ENCODE measurements around the gene DMBX1.

DMBX1 gene

DNA sequence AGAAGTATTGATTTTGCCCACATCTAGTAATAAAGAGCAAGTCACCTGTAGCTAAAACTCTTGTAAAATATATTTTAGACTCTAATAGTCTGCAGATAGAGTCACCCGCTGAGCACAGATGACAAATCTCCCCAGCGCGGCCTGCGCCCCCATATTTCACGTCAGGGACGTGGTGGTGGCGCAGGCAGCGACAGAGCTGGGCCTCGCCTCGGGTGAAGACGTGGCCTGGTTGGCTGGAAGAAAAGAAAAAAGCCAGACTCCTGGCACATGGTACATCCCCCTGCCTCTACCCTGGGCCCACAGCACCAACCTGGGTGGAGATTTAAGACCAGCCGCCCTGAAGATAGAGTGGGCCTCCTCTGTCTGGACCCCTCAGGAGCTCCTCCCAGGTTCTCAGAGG lies 6.0 kb upstream of the DMBX1 start:
- DNase-seq (ENCODE audit: low read depth) = no peak

DNA sequence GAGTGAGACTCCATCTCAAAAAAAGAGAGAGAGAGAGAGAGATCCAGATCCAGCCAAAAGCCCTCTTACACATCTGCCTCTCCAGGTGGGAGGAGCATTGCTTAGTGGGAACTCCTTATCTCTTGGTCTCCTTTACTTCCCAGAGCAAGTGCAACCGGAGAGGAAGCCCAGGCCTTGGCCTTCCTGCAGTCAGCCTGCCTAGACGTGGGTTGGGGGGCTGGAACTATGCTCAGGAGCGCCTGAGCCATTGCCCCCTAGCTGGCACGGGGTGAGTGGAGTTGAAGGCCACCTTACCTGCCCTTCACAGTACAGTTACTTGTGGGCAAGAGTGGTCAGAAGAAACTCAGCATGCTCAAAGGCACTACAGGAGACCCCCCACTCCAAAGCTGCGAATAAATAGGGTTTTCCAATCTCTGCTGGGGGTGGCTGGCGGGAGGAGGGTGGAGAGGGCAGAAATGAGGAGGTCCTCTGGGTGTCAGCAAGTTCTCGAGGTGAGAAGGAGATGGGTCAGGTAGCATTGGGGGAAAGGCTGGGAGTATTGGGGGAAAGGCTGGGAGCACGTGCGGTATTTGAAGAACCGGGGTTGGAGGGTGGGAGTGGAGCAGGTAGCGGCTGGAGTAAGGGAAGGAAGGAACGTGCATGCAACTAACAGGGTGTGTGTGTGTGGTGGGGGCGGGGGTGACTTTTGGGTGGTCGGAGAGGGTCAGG lies 4.7 kb upstream of the DMBX1 start:
- no peak for DNase-seq (ENCODE audit: low read depth)

DNA sequence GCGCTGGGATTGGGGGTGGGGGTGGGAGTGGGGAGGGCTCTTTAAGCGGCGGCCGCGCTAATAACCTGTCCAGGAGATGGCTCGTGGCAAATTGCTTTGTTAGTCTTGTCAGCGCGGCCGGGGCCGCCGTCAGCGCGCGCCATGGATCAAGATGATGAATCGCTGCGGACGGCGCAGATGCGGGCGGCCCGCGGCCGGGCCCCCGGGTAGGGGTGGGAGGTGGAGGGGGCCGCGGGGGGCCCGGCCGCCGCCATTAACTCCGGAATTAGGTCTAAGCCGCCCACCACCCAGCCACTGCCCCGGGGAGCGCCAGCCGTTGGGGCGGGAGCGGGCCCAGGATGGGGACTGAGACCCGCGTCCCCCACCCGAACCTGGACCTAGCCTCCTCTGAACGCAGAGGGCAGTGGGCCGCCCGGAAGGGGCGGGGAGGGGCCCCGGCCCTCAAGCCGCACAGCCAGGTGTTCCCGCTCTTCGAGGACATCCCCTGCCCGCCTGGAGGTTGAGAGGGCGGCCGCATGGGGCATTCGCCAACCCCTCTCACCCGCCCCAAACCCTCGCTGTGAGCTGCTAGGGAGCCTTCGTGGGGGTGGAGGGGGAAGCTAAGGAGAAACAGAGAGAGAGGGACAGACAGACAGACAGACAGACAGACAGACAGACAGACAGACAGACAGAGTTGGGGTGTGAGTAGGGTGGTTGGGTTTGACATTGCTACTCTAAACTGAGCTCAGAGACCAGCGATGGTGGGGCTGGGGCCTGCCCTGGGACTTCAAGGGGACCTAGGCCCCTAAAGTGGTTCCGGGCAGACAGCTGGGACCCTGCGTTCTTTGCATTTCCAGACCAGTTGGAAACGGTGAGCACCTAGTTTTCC lies 3.8 kb upstream of the DMBX1 start:
- no peak for DNase-seq (ENCODE audit: low read depth)

DNA sequence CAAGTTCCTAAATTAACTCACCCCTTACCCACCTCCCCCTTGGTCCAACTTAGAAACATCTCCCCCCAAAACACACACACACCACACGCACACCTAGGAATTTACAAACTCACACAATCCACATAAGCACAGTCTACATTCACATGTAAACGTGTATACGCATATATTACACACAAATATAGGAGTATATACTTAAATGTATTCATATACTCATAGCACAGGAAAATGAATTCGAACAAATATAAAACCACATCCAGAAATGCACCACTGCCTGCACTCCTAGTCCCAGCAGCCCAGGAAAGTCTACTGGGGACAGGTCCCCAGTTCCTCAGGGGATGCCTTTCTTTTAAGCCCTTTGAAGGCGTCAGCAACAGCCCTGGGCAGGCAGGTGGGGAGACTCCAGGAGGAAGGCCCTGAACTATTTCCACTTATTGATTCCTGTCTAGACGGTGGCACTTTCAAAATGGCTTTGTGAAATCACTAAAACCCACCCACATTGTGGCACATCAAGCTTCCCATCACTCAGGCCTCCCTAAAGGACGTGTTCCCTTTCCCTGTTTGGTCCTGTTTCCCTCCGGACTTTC lies 3.1 kb upstream of the DMBX1 start:
- no peak for DNase-seq (ENCODE audit: low read depth)

DNA sequence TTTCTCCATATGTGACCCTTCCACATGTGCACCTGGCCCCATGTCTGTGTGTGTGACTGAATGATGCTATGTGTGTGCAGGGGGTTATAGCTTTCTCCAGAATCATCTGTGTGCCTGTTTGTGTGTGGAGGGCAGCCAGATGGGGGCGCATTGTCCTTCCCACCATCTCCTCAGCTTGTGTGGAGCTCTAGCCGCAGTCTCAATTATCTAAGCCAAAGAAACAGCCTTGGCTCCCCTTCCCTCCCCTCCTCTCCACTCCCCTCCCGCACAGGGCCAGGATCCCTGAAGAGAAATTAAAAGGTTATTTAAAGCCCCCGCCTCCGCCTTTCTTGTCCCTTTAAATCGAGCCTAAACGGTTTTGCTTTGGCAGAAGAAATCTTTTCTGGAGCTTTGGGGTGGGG lies 1.8 kb upstream of the DMBX1 start:
- DNase-seq (ENCODE audit: low read depth) = no peak

DNA sequence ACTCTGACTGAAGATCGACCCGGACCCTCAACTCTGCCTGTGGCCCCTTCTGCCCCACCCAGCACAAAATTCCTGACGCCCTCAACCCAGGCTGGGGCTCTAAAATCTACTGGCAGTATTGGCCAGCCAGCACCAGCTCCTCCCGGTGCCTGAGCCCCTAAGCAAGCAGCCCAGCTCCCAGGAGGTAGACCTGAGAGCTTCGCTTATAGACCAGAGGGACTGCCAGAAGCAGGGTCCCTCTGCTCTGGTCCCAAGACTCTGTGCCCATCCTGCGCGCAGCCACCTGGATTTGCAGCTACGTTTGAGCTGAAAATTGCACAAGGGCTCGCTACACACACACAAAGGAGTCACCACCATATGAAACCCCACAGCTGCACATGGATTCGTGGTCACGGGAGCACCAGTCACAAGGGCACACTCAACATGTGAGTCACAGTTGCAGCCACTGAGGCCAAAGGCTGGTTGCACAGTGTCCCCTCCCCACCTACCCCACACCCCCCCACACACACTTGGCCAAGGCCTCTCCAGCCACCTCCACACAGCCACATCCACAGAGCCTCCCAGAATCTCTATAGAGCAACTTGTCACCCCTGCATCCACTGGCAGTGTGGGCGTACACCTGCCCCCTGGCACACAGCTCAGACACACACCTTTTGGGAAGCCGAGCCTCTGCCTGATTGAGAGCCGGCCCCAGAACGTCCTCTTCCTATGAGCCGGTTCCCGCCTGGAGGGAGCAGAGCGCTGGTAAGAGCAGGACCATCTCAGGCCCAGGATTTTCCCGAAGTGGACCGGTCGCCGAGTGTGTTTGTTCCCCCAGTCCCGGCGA lies 1.1 kb upstream of the DMBX1 start:
- no peak for DNase-seq (ENCODE audit: low read depth)

DNA sequence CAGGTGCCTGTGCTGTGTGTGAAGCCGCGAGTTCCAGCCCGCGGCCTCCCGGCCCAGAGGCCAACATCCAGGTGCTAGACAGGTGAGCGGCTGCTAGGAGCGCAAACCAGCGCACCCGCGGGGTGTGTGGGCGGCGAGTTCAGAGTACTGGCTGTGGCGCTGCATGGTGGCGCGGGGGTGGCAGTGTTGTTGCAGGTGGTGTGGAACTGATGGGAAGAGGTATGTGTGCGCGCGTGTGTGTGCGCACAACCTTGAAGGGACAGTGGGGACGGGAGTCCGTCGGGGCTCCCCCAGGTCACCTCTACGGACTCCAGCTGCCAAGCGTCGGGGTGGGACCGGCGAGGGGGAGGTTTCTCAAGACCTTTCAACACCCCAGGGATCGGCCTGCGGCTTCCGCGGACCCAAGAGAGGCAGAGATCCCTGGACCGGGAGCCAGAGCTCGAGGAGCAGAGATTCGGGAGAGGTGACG lies 433 bp upstream of the DMBX1 start:
- DNase-seq (ENCODE audit: low read depth) = no peak

DNA sequence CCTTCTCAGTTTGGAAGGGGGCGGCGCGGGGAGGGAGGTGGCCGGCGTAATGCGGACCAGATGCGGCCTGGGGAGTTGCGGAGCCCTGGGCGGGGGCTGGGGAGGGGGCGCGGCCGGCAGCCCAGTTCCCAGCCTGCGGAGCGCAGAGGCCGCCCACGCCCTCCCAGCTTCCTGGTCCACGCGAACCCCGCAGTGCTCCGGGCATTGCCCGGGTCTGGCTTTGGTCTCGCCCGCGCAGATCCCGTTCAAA lies 695 bp downstream of the DMBX1 start:
- DNase-seq (ENCODE audit: low read depth) = no peak

DNA sequence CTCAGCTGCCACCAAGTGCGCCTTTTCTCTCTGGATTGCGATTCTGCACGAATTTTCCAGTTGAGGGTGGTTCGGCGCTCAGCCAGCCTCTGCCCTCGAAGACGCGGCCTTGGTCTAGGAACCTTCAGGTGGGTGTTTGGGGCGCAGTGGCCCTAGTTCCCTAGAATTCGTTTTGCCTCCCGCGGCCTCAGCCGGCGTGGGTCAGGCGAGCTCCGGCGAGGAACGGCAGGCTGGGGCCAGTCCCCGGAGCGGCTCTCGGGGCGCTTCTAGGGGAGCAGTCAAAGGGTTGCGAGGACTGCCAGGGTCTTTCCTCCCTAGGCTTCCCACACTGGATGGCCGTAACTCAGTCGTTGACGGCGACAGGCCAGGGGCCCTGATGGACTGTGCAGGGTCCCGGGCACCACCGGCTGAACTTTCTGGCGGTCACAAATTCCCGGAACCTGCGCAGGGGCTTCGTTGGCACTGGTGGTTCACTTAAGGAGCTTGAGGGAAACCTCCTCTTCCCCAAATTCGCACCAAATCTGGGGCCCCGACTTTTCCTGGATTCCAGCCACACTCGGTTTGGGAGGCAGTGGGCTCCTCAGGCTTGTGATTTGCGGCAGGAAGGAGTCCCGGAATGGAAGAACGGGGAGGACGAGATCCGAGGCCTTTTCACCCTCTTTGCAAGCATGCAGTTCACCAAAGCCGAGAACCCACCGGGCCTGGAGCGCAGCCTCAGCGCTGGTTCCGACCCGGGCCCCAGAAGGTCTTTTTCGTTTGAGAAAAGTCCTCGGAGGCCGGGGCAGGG lies 1.2 kb downstream of the DMBX1 start:
- no peak for DNase-seq (ENCODE audit: low read depth)

DNA sequence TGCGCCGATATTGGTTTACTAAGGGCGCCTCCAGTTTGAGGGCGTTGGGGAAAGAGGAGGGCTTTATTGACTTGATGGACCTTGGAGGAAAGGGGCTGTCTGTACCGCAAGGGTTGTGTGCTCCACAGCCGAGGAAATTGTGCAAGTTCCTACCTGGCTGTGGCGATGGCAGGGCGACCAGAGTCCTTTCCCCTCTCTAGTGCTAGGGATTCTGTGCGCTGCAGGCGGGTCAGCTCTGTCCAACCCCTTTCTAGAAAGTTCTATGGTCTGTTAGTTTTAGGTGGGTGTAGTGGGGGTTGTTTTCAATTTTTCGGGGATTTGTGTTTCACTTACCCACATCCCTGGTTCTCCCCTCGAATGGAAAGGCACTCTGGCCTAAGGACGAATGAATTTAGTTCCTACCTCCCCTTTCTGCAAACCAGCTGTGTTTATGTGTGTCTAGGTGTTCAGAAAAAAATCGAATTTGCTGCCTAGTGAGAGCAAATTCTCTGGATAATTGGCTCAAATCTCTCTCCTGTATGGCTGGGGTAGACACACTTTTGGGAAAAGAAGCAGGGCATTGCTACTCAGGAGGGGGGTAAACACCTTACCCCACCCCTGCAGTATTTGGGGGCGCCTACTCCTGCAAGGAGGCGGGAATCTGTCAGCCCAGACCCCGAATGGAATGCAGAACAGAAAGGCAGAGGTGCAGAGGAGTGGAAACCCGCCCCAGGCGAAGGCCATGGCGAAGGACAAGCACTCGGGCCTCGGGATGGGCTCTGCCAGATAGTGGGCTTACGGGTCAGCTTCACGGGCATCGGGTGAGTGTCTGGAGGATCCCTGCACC lies 2.0 kb downstream of the DMBX1 start:
- no peak for DNase-seq (ENCODE audit: low read depth)

DNA sequence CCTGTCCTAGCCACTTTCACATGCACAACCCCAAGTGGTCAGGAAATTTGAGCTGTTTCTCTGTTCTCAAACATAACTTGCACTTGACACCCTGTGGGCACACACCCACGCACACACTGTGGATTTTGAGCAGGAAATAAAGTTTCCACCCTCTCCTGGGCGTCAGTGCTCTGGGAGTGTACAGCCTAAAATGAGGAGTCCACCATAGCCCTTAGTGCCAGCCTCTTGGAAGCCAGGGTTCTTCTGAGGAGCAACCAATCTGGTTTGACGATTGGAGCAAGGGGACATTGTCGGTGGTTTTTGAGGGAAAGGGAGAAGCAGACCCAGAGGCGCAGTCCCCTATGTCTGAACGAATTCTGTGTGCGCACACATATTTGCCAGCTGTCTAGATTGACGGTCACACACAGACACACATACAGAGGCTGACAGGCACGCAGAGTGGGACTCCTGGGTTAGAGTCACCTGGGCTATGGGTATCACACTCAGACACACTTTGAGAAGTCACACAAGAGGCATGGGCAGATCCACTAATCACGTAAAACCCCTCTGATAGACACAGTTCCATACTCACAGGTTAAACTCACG lies 2.7 kb downstream of the DMBX1 start:
- no peak for DNase-seq (ENCODE audit: low read depth)

DNA sequence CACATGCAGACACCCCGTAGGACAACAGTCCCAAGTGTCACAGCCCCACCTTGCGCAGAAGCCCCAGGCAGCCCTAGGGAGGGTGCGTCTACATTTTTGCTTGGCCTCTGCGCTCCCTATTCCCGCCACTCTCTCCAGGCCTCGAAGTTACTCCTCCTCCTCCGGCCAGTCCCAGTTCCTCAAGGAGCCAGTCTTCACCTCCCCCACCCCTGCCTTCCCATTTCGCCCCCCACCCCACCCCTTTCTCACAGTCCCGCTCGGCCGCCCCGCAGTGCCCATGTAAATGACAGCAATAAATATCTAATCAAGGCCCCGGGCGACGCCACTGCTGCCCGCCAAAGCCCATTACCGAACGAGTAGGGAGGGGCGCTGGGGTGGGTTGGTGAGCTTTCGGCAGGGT lies 3.2 kb downstream of the DMBX1 start:
- DNase-seq (ENCODE audit: low read depth) = no peak

DNA sequence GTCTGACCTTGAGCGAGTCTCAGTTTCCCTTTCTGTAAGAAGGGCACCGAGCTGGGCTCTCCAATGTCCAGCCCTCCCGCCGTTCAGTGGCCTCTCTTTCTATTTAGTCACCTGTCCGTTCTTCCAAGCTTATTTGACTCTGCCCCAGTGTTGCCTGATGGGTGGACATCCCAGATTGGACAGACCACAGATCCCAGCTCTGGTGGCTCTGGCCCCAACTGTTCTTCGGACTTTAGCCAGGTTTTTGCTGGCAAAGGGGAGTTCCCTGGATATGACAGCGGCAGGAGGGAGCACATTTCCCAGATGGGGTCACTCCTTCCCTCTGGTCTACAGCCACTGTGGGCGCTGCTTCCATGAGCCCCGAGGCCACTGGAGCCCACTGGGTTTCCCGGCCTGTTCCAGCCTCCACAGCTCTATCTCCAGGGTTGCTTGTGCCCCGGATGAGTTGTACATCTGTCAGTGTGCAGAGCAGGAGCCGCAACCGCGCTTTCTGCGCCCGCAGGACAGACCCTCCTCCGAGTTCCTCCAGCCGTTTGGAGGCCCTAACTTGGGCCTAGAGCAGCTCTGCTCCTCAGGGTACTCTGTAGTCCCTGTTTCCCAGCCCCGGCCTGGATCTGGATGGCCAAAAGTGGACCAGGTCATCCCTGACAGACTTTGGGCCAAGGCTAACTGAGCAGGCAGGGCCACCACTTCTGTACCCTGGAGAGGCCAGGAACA lies 3.8 kb downstream of the DMBX1 start:
- no peak for DNase-seq (ENCODE audit: low read depth)

DNA sequence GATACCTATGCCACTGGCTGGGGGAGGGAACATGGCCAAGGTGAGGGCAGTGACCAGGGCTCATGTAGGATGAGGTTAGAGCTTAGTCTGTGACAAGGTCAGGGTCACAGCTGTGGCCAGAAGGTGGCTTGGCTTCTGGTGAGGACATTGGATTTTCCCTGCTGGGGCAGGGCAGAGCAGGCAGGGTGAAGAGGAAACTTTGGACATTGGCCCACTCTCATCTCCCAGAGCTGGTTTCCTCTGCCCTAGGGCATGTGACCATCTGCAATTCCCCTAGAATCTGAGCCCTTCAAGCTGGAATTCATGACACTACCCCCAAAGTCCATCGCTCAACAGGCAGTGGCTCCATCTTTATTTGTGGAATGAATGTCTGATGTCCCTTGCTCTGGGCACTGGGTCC lies 5.3 kb downstream of the DMBX1 start:
- no peak for DNase-seq (ENCODE audit: low read depth)

DNA sequence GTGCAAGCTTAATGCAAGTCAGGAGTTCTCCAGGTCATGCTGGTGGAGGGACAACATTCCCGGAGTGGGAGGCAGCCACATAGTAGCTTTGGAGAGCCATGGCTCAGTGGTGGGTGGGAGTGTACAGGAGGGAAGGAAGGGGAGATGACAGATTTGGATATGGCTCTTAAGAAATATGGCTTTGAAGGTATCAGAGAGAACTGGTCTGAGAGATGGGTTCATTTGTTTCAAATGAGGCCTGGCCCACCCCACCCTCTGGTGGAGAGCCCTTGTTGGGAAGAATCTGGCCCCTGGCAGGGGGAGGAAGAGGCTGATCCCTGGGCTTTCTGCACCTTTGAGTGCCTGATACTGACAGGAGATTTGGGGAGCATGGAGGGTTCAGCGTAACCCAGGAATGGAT lies 6.1 kb downstream of the DMBX1 start:
- DNase-seq (ENCODE audit: low read depth) = no peak

DNA sequence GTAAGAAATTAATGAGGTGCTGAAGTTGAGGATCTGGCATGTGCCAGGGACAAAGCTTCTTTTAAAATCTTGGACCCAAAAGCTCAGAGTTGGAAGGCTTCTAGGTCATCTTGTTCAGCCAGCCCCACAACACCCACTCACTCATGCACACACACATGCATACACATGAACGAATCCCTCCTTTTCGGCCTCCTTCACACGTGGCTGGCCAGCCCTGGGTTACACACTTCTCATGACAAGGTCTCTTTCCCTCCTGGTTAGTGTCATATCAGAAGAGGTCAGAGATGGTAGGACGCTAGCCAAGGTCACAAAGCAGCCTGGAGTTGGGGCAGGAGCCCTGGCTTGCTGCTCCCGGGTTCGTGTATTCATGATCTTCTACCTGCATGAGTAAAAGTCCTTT lies 6.9 kb downstream of the DMBX1 start:
- DNase-seq (ENCODE audit: low read depth) = no peak

DNA sequence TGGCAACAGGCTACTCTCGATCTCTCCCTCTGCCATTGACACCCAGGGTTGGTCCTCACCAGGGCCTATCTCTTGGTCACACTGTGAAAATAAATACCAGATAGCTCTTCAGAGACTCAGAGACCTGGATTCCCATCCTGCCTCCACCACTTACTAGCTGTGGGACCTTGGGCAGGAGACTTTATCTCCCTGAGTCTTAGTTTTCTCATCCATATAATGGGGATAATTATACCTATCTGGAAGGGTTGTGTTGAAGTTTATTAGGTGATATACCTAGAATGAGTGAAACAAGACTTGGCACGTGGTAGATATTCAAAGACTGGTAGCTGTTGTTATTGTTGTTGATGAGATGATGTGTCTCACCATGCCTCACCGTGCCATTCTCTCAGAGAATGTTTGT lies 7.4 kb downstream of the DMBX1 start:
- no peak for DNase-seq (ENCODE audit: low read depth)

DNA sequence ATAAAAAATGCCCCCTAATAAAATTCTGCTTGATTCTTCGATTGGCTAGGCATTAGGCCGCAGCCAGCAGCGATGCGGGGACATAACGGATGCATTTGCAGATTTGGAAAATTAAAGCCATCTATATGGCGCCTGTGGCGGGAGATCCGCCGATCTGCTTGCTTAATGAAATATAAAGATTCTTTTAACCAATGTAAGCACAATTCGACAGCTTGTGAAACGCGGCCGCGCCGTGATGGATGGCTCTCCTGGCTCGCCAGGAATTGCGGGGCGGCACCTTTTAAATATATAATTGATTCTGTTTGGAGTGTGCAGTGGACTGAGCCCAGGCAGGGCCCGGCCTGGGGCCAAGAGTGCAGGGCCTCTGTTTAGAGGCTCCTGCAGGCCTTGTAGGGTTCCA lies 8.0 kb downstream of the DMBX1 start:
- DNase-seq (ENCODE audit: low read depth) = no peak

DNA sequence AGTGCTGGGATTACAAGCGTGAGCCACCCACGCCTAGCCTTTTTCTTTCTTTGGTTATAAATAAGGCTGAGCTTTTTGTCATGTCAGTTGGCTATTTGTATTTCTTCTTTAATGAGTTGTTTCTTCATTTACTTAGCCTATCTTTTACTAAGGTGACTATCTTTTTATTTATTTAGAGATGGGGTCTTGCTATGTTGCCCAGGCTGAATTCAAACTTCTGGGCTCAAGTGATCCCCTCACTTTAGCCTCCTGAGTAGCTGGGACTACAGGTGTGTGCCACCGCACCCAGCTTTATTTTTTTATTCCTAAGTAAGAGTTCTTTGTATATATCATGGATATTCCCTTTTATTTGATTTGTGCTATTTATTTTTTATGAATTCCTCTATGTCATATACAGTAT lies 11.9 kb downstream of the DMBX1 start:
- DNase-seq (ENCODE audit: low read depth) = no peak

DNA sequence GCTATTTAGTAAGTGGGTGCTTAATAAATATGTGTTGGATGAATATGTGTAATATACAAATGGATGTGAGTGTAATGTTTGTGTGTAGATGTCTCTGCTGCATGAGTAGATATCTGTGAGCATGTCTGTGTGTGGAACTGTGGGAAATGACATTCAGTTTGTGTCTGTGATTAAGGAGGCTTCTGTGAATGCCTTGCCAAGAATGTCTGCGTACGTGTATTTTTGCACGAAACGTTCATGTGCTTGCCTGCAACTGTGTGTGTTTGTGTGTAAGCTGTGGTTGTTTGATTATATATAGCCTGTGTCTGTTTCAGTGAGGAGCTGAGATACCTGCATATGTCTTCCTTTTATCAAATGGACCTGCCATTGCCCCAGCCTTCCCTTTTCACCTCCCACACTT lies 13.8 kb downstream of the DMBX1 start:
- DNase-seq (ENCODE audit: low read depth) = no peak

Data from non-pigmented ciliary epithelial cell (primary cell).